BE2C (cell line): Measurements from ENCODE around the gene KRTAP10-9.
"Not testable (repeated sequence)": the region's sequence is repeated elsewhere in the genome, so short reads cannot be mapped to it uniquely, and the experiment has no call there.

Source experiments
- DNase-seq: peaks from one replicate; pipeline ENCODE4 v3.0.0-alpha.2; 2020
- H3K27me3 ChIP-seq: fragments of 250-450 bp; sonication (Bioruptor Pico); 2 replicates; pipeline ENCODE4 v1.5.1; 2020; ENCODE audit warnings: mild to moderate bottlenecking
- H3K36me3 ChIP-seq: fragments of 250-450 bp; sonication (Bioruptor Pico); 2 replicates; pipeline ENCODE4 v1.5.1; 2020; ENCODE audit warnings: mild to moderate bottlenecking
- H3K4me1 ChIP-seq: fragments of 250-450 bp; sonication (Bioruptor Pico); 2 replicates; pipeline ENCODE4 v1.5.1; 2020
- H3K4me3 ChIP-seq: 2 replicates; pipeline ENCODE4 v1.5.1; 2011; ENCODE audit warnings: low read depth, low read length
- H3K9me3 ChIP-seq: fragments of 250-450 bp; sonication (Bioruptor Pico); 2 replicates; pipeline ENCODE4 v1.5.1; 2020
- CTCF ChIP-seq: IDR thresholded peaks from 2 replicates; pipeline ENCODE4 v1.5.1; 2012; ENCODE audit warnings: mild to moderate bottlenecking, low read depth, low read length

The KRTAP10-9 gene

GRCh38 chr21:44619886-44620285, 7.0 kb upstream of the KRTAP10-9 start:
- Histone ChIP-seq H3K36me3 (no peaks in the 10 kb centered on the region), H3K9me3 (no peaks in the 10 kb centered on the region; the same call in 1 of the 2 replicates), H3K27me3 (peaks cover 11% of the 10 kb centered on the region), H3K4me1 (no peaks in the 10 kb centered on the region), H3K4me3 (no peak overlapping the region)
- no peak for TF ChIP-seq CTCF
- no peak for DNase-seq

- H3K4me3 ChIP-seq: no peak overlapping the region
- no peaks in the 10 kb centered on the region for H3K27me3 ChIP-seq
- H3K36me3 ChIP-seq: no peaks in the 10 kb centered on the region
- no peak for DNase-seq
- no peaks in the 10 kb centered on the region; the same call in 1 of the 2 replicates for H3K9me3 ChIP-seq
- no peak for TF ChIP-seq CTCF
- H3K4me1 ChIP-seq: no peaks in the 10 kb centered on the region
These were observed 3.3 kb upstream of the KRTAP10-9 start for GRCh38 chr21:44623575-44623974.

GRCh38 chr21:44625756-44626155, 1.1 kb upstream of the KRTAP10-9 start:
- no peak for TF ChIP-seq CTCF
- DNase-seq: no peak
- Histone ChIP-seq H3K4me1 (no peaks in the 10 kb centered on the region), H3K4me3 (no peak overlapping the region), H3K9me3 (no peaks in the 10 kb centered on the region; the same call in 1 of the 2 replicates), H3K27me3 (no peaks in the 10 kb centered on the region), H3K36me3 (no peaks in the 10 kb centered on the region)

GRCh38 chr21:44626262-44626661, 631 bp upstream of the KRTAP10-9 start:
- TF ChIP-seq CTCF: no peak
- no peaks in the 10 kb centered on the region for H3K36me3 ChIP-seq
- DNase-seq: no peak

GRCh38 chr21:44627181-44627822, 409 bp downstream of the KRTAP10-9 start:
- H3K27me3 ChIP-seq, H3K4me1 ChIP-seq, H3K36me3 ChIP-seq, DNase-seq, H3K4me3 ChIP-seq, H3K9me3 ChIP-seq: not testable (repeated sequence)

More at GRCh38 chr21:44626262-44626661, 631 bp upstream of the KRTAP10-9 start:
- Histone ChIP-seq H3K4me1 (no peaks in the 10 kb centered on the region), H3K27me3 (no peaks in the 10 kb centered on the region), H3K9me3 (no peaks in the 10 kb centered on the region; the same call in 1 of the 2 replicates), H3K4me3 (no peak overlapping the region)

- DNase-seq, H3K4me1 ChIP-seq, H3K4me3 ChIP-seq, H3K27me3 ChIP-seq, H3K36me3 ChIP-seq, H3K9me3 ChIP-seq: not testable (repeated sequence)
These were observed 939 bp downstream of the KRTAP10-9 start for GRCh38 chr21:44627831-44628233.

GRCh38 chr21:44628707-44629391, 2.0 kb downstream of the KRTAP10-9 start:
- Histone ChIP-seq H3K4me1 (no peaks in the 10 kb centered on the region), H3K36me3 (no peaks in the 10 kb centered on the region), H3K4me3 (no peak overlapping the region), H3K9me3 (no peaks in the 10 kb centered on the region; the same call in 1 of the 2 replicates), H3K27me3 (no peaks in the 10 kb centered on the region)
- DNase-seq: no peak
- no peak for TF ChIP-seq CTCF
